K562 (cell line): ENCODE data around the gene DESI1. TPM values are rescaled to one million over a fixed set of nuclear protein-coding genes. Genes with fewer than 3 reads are reported as not detected.

ENCODE experiments used
- ATAC-seq: fragments of 200-7000 bp; cut with Tn5 transposase; 3 replicates; pipeline ENCODE4 v1.9.1; 2020; ENCODE audit warnings: moderate library complexity
- BruUV-seq: library from RNA; stranded (reverse); fragments of 400-500 nt; replicated peaks from 2 replicates; lab custom pipeline; 2021; lab: Mats Ljungman, UMichigan
- CTCF ChIA-PET: fragments of 300-600 bp; formaldehyde crosslinking; extraction: SDS; loops from one replicate; lab custom pipeline; 2021; ENCODE audit warnings: low intra/inter-chr PET ratio; lab: Yijun Ruan, JAX
- POLR2A ChIA-PET: fragments of 300-600, 350-650 bp; sonication (Branson Sonifier 250); formaldehyde crosslinking; extraction: SDS; loops from one replicate; lab custom pipeline; 2021; ENCODE audit warnings: antibody characterized with exemption, inconsistent platforms; lab: Yijun Ruan, JAX
- DNase-seq, 4 experiments: peaks; one replicate each; pipeline versions ENCODE4 v3.0.0 to v3.0.0-alpha.2; 2011 to 2018; ENCODE audit warnings: low spot score in 3 of 4, mixed read lengths in 3 of 4; ENCODE audit errors: extremely low read depth in 1 of 4
- FAIRE-seq: peaks from 2 replicates; lab custom pipeline; 2011; peaks lifted over from hg19 to GRCh38; lab: Jason Lieb, UNC
- H2AFZ ChIP-seq: 2 replicates; pipeline ENCODE4 v1.6.0; 2011; ENCODE audit warnings: low read depth, low read length, control low read depth, inconsistent platforms
- H3K27ac ChIP-seq: fragments of 200-600 bp; 3 replicates; pipeline ENCODE4 v1.8.0; 2011; ENCODE audit warnings: low read depth, mild to moderate bottlenecking, control low read depth, inconsistent platforms, low read length, moderate library complexity, mixed read lengths; ENCODE audit errors: extremely low read depth
- H3K27me3 ChIP-seq, 2 experiments: fragments of 300-600 bp in 1 of 2; 2 replicates in 1 of 2; 3 replicates in 1 of 2; pipeline versions ENCODE4 v1.6.0 to v1.8.0; 2011; ENCODE audit warnings: inconsistent platforms in 2 of 2, low read length in 2 of 2, mild to moderate bottlenecking in 1 of 2, mixed read lengths in 1 of 2, moderate library complexity in 1 of 2; ENCODE audit not compliant: control insufficient read depth in 2 of 2, insufficient read depth in 2 of 2
- H3K36me3 ChIP-seq: fragments of 300-600 bp; 3 replicates; pipeline ENCODE4 v1.8.0; 2011; ENCODE audit warnings: mild to moderate bottlenecking, low read length, inconsistent platforms; ENCODE audit not compliant: control insufficient read depth, insufficient read depth
- H3K4me1 ChIP-seq, 2 experiments: fragments of 200-600 bp in 1 of 2; replicated peaks in 1 of 2; 2 replicates in 1 of 2; 3 replicates in 1 of 2; pipeline versions ENCODE4 v1.5.1 to v1.8.0; 2011; ENCODE audit warnings: inconsistent platforms in 2 of 2, low read length in 2 of 2, mild to moderate bottlenecking in 1 of 2, mixed read lengths in 1 of 2, moderate library complexity in 1 of 2; ENCODE audit not compliant: control insufficient read depth in 2 of 2, insufficient read depth in 2 of 2
- H3K4me2 ChIP-seq: 2 replicates; pipeline ENCODE4 v1.6.1; 2011; ENCODE audit warnings: low read length, control low read depth, inconsistent platforms, mixed read lengths; ENCODE audit not compliant: insufficient read depth
- H3K4me3 ChIP-seq: fragments of 200-600 bp; sonication (generic), shearing (Covaris generic); 2 replicates; pipeline ENCODE4 v1.5.1; 2016; ENCODE audit warnings: control low read depth, inconsistent platforms
- H3K79me2 ChIP-seq: fragments of 200-600 bp; 3 replicates; pipeline ENCODE4 v1.8.0; 2011; ENCODE audit warnings: low read length, inconsistent platforms; ENCODE audit not compliant: control insufficient read depth, insufficient read depth
- H3K9ac ChIP-seq, 2 experiments: 2 replicates each; pipeline versions ENCODE4 v1.6.0 to v1.6.1; 2011; ENCODE audit warnings: low read depth in 2 of 2, low read length in 2 of 2, control low read depth in 1 of 2, inconsistent platforms in 1 of 2, mild to moderate bottlenecking in 1 of 2, mixed read lengths in 1 of 2; ENCODE audit not compliant: insufficient read depth in 1 of 2
- H3K9me1 ChIP-seq: one replicate; pipeline ENCODE4 v1.6.0; 2011; ENCODE audit warnings: inconsistent platforms, mild to moderate bottlenecking, low read length, moderate library complexity; ENCODE audit not compliant: control insufficient read depth, insufficient read depth
- H3K9me3 ChIP-seq: replicated peaks from 2 replicates; pipeline ENCODE4 v1.5.1; 2011; ENCODE audit warnings: low read depth, low read length, inconsistent platforms; ENCODE audit not compliant: control insufficient read depth, insufficient read depth
- H4K20me1 ChIP-seq: replicated peaks from 2 replicates; pipeline ENCODE4 v1.6.1; 2011; ENCODE audit warnings: low read length, inconsistent platforms, mixed read lengths; ENCODE audit not compliant: control insufficient read depth, insufficient read depth
- CC2D1A ChIP-seq: fragments of 450-650 bp; IDR thresholded peaks from 2 replicates; pipeline ENCODE4 v1.6.1; 2017; ENCODE audit warnings: mild to moderate bottlenecking
- E2F6 ChIP-seq, 2 experiments: IDR thresholded peaks; 2 replicates each; pipeline ENCODE4 v1.6.1; 2011; ENCODE audit warnings: borderline replicate concordance in 1 of 2, control low read depth in 1 of 2, low read depth in 1 of 2, low read length in 1 of 2, mild to moderate bottlenecking in 1 of 2, mixed read lengths in 1 of 2, moderate library complexity in 1 of 2; ENCODE audit not compliant: insufficient read depth in 1 of 2, insufficient read length in 1 of 2, poor library complexity in 1 of 2, severe bottlenecking in 1 of 2; ENCODE audit errors: extremely low read depth in 1 of 2
- ELF4 ChIP-seq: fragments of 450-650 bp; formaldehyde crosslinking; IDR thresholded peaks from 2 replicates; pipeline ENCODE4 v1.4.0; 2022; ENCODE audit warnings: missing genetic modification characterization
- PHB2 ChIP-seq: fragments of 450-650 bp; IDR thresholded peaks from 2 replicates; pipeline ENCODE4 v1.6.1; 2017; ENCODE audit warnings: low read depth
- POLR2A ChIP-seq: fragments of 450-650 bp; conservative IDR thresholded peaks from 2 replicates; pipeline ENCODE4 v1.6.1; 2016
- RREB1 ChIP-seq: fragments of 250-450 bp; sonication (Bioruptor Pico); IDR thresholded peaks from 2 replicates; pipeline ENCODE4 v1.4.0; 2020
- ZBTB12 ChIP-seq: fragments of 250-450 bp; sonication (Bioruptor Pico); IDR thresholded peaks from 2 replicates; pipeline ENCODE4 v1.4.0; 2020
- ZNF133 ChIP-seq: fragments of 250-450 bp; sonication (Bioruptor Pico); IDR thresholded peaks from 2 replicates; pipeline ENCODE4 v1.4.0; 2020; ENCODE audit warnings: mild to moderate bottlenecking
- ZNF589 ChIP-seq: fragments of 200-800 bp; sonication (Bioruptor generic); IDR thresholded peaks from 2 replicates; pipeline ENCODE4 v1.6.1; 2016; ENCODE audit warnings: low read depth, missing genetic modification characterization, missing compliant biosample characterization
- WGBS: fragments of 100-300 bp; shearing (Covaris generic); methylation state at CpG from one replicate; pipeline ENCODE4 v1.1.6; 2016; ENCODE audit warnings: low coverage, mixed read lengths; ENCODE audit not compliant: insufficient coverage; ENCODE audit errors: missing lambda C conversion rate; 5-methylcytosine and 5-hydroxymethylcytosine counted together
- in situ Hi-C: fragments of 300-500 bp; cut with MboI; formaldehyde crosslinking; loops from 4 replicates; pipeline ENCODE4 v1.15.0; 2018; ENCODE audit warnings: inconsistent platforms, mixed read lengths
- intact Hi-C: fragments of 100-400 bp; cut with micrococcal nuclease; formaldehyde crosslinking; loops from 2 replicates; pipeline ENCODE4 v1.14.2; 2022
- polyA plus RNA-seq, 8 experiments: library from polyadenylated mRNA; depleted of rRNA in 4 of 8; stranded (reverse) in 5 of 8; unstranded in 3 of 8; fragments of >200 nt; fragmentation: Nextera tagmentation in 2 of 8; fragmentation: Illumina TruSeq in 1 of 8; extraction: Ambion mirVana in 2 of 8; extraction: Trizol in 1 of 8; gene quantifications; 2 replicates each; pipeline versions ENCODE4 v1.2.1 to v1.2.3, GENCODE V29; 2011 to 2014; ENCODE audit warnings: inconsistent platforms in 1 of 8, missing spikeins in 1 of 8
- total RNA-seq, 7 experiments: library from RNA; depleted of rRNA in 6 of 7; stranded (reverse); fragments of >200 nt in 6 of 7; fragmentation: Illumina TruSeq in 2 of 7; extraction: Trizol in 2 of 7; gene quantifications; 2 replicates each; pipeline versions ENCODE4 v1.2.1 to v1.2.3, GENCODE V29; 2011 to 2021; ENCODE audit warnings: low replicate concordance in 1 of 7

The DESI1 gene
- total and polyA plus RNA-seq, 9 of the 15 experiments (the other 6 are each of a cell fraction or from before 2014, with no cell fraction given) = 7.2 to 45.9 (median 29.8) TPM

- BruUV-seq = no TSS peak
- no peaks in the 10 kb centered on the region for H3K9me3 ChIP-seq
- no peaks in the 10 kb centered on the region for H3K27me3 ChIP-seq
- FAIRE-seq = no peak
- 48% methylated on average over 9 of the region's 11 CpGs for WGBS
- H3K4me2 ChIP-seq = no peak overlapping the region
- no peaks in the 10 kb centered on the region for H3K9me1 ChIP-seq
- ChIA-PET CTCF (interaction anchor here (0.6 kb wide), 1 partner anchor 25 kb away, joined by 4 read pairs; no protein-coding TSS in a partner anchor), POLR2A (no interaction called here)
- peak overlapping the region; percentile 28; the same call in 1 of the 2 replicates for H2AFZ ChIP-seq
- no peak for DNase-seq
- intact Hi-C loops = no loop called here
- in situ Hi-C loops = no loop called here
- no peak for ATAC-seq
- no peaks in the 10 kb centered on the region for H3K79me2 ChIP-seq
- no peak overlapping the region for H3K27ac ChIP-seq
- H3K4me3 ChIP-seq = no peak overlapping the region
- H3K4me1 ChIP-seq = peaks cover 0 to 4% of the 10 kb centered on the region in 2 experiments; a peak in 3 of 5 replicates
- peak overlapping the region in 1 of 2 experiments; percentile 71; a peak in 2 of 4 replicates for H3K9ac ChIP-seq
- no peaks in the 10 kb centered on the region for H3K36me3 ChIP-seq
- no peaks in the 10 kb centered on the region for H4K20me1 ChIP-seq
- TF ChIP-seq ZNF589 (no peak), ZBTB12 (CRISPR knock-in tag) (no peak), RREB1 (CRISPR knock-in tag) (no peak), ELF4 (CRISPR knock-in tag) (no peak), POLR2A (no peak), ZNF133 (CRISPR knock-in tag) (no peak), CC2D1A (no peak), PHB2 (no peak), E2F6 (IDR thresholded peaks at IDR 0.05; ENCODE audit: borderline replicate concordance in 1 of 2, extremely low read depth in 1 of 2, insufficient read depth in 1 of 2, insufficient read length in 1 of 2, low read depth in 1 of 2, low read length in 1 of 2, poor library complexity in 1 of 2, severe bottlenecking in 1 of 2) (no peak)
These were observed 68.8 kb downstream of the DESI1 start for GRCh38 chr22:41551877-41552582.
